Tibial artery (tissue), 4 donors: Measurements from ENCODE around the gene CKAP2.

Experiments used
- DNase-seq, 2 donors: peaks; one replicate each; pipeline ENCODE4 v3.0.0-alpha.2; 2019
- H3K27ac ChIP-seq, 2 donors: fragments of 200-600 bp; sonication (generic) in 1 of 2; 1 replicate in 1 of 2; 2 replicates in 1 of 2; pipeline ENCODE4 v1.5.1; 2018 to 2019; ENCODE audit warnings: mild to moderate bottlenecking in 1 of 2
- H3K27me3 ChIP-seq, 2 donors: fragments of 200-600 bp; sonication (generic) in 1 of 2; one replicate each; pipeline versions ENCODE4 v1.5.1 to v1.6.0; 2016 to 2019
- H3K36me3 ChIP-seq, 3 donors: fragments of 200-600 bp; sonication (generic) in 2 of 3; one replicate each; pipeline ENCODE4 v1.5.1; 2016 to 2019; ENCODE audit warnings: mild to moderate bottlenecking in 2 of 3
- H3K4me1 ChIP-seq, 4 donors: fragments of 200-600 bp; sonication (generic) in 2 of 4; 1 replicate in 3 of 4; 2 replicates in 1 of 4; pipeline ENCODE4 v1.5.1; 2016 to 2019
- H3K4me3 ChIP-seq, 2 donors: fragments of 200-600 bp; sonication (generic) in 1 of 2; 1 replicate in 1 of 2; 2 replicates in 1 of 2; pipeline ENCODE4 v1.5.1; 2018 to 2019; ENCODE audit warnings: mild to moderate bottlenecking in 2 of 2
- H3K9me3 ChIP-seq, 3 donors: fragments of 200-600 bp; sonication (generic) in 1 of 3; one replicate each; pipeline ENCODE4 v1.5.1; 2016 to 2019
- CTCF ChIP-seq, 2 experiments: fragments of 200-600 bp in 1 of 2; fragments of 450-650 bp in 1 of 2; IDR thresholded peaks; one replicate each; pipeline ENCODE4 v1.5.1; 2017 to 2019; ENCODE audit warnings: antibody characterized with exemption in 2 of 2, mild to moderate bottlenecking in 1 of 2, moderate library complexity in 1 of 2
- intact Hi-C: fragments of 100-400 bp; cut with DNase I; formaldehyde crosslinking; loops from one replicate; pipeline ENCODE4 v1.15.0; 2023; ENCODE audit warnings: low total_unique reads

Gene CKAP2

GRCh38 chr13:52411629-52412028, 43.6 kb upstream of the CKAP2 start:
- intact Hi-C loops, result no loop called here
- H3K36me3 ChIP-seq, result peaks cover 33 to 64% (median 43%) of the 10 kb centered on the region in 3 donors
- no peaks in the 10 kb centered on the region for H3K27me3 ChIP-seq
- no peak for DNase-seq
- no peak overlapping the region for H3K4me3 ChIP-seq
- no peak for TF ChIP-seq CTCF (IDR thresholded peaks at IDR 0.05)
- H3K27ac ChIP-seq, result no peak overlapping the region
- no peaks in the 10 kb centered on the region for H3K9me3 ChIP-seq
- peaks cover 0 to 3% (median under 1%) of the 10 kb centered on the region in 4 donors for H3K4me1 ChIP-seq

- H3K9me3 ChIP-seq, result no peaks in the 10 kb centered on the region
- no peak overlapping the region for H3K27ac ChIP-seq
- H3K36me3 ChIP-seq, result peaks cover 37 to 69% (median 48%) of the 10 kb centered on the region in 3 donors
- H3K4me1 ChIP-seq, result peaks cover 0 to 3% (median 0%) of the 10 kb centered on the region in 4 donors
- DNase-seq, result no peak
- no peak overlapping the region for H3K4me3 ChIP-seq
- TF ChIP-seq CTCF (IDR thresholded peaks at IDR 0.05), result no peak
- H3K27me3 ChIP-seq, result no peaks in the 10 kb centered on the region
- intact Hi-C loops, result no loop called here
These were observed 43.1 kb upstream of the CKAP2 start for GRCh38 chr13:52412128-52412527.

GRCh38 chr13:52414051-52414450, 41.2 kb upstream of the CKAP2 start:
- H3K27me3 ChIP-seq, result no peaks in the 10 kb centered on the region
- H3K4me1 ChIP-seq, result peaks cover 0 to 3% (median 0%) of the 10 kb centered on the region in 4 donors
- DNase-seq, result no peak
- intact Hi-C loops, result no loop called here
- H3K9me3 ChIP-seq, result no peaks in the 10 kb centered on the region
- H3K27ac ChIP-seq, result no peak overlapping the region
- H3K4me3 ChIP-seq, result no peak overlapping the region
- peaks cover 40 to 81% (median 64%) of the 10 kb centered on the region in 3 donors for H3K36me3 ChIP-seq
- TF ChIP-seq CTCF (IDR thresholded peaks at IDR 0.05), result no peak

GRCh38 chr13:52414963-52415362, 40.3 kb upstream of the CKAP2 start:
- Histone ChIP-seq H3K4me3 (no peak overlapping the region), H3K36me3 (peaks cover 43 to 83% (median 68%) of the 10 kb centered on the region in 3 donors), H3K27me3 (no peaks in the 10 kb centered on the region), H3K27ac (no peak overlapping the region), H3K4me1 (peaks cover 0 to 3% (median 0%) of the 10 kb centered on the region in 4 donors), H3K9me3 (no peaks in the 10 kb centered on the region)
- intact Hi-C loops, result no loop called here
- TF ChIP-seq CTCF (IDR thresholded peaks at IDR 0.05), result no peak
- no peak for DNase-seq

- Histone ChIP-seq H3K27me3 (no peaks in the 10 kb centered on the region), H3K9me3 (no peaks in the 10 kb centered on the region), H3K27ac (no peak overlapping the region), H3K36me3 (peaks cover 60 to 91% (median 84%) of the 10 kb centered on the region in 3 donors), H3K4me3 (no peak overlapping the region), H3K4me1 (peaks cover 0 to 3% (median 0%) of the 10 kb centered on the region in 4 donors)
- intact Hi-C loops, result no loop called here
- no peak for DNase-seq
- TF ChIP-seq CTCF (IDR thresholded peaks at IDR 0.05), result no peak
These were observed 36.2 kb upstream of the CKAP2 start for GRCh38 chr13:52419080-52419479.

GRCh38 chr13:52421216-52421615, 34.1 kb upstream of the CKAP2 start:
- peaks cover 64 to 90% (median 79%) of the 10 kb centered on the region in 3 donors for H3K36me3 ChIP-seq
- DNase-seq, result no peak
- H3K4me1 ChIP-seq, result no peaks in the 10 kb centered on the region
- H3K27me3 ChIP-seq, result no peaks in the 10 kb centered on the region
- TF ChIP-seq CTCF (IDR thresholded peaks at IDR 0.05), result no peak
- H3K27ac ChIP-seq, result no peak overlapping the region
- no peak overlapping the region for H3K4me3 ChIP-seq
- intact Hi-C loops, result no loop called here
- no peaks in the 10 kb centered on the region for H3K9me3 ChIP-seq
